Smooth muscle cell (in vitro differentiated cells): ENCODE measurements around the gene ZNF35. TPM values are rescaled to one million over a fixed set of nuclear protein-coding genes. Genes with fewer than 3 reads are reported as not detected.
"Not testable (repeated sequence)": the region's sequence is repeated elsewhere in the genome, so short reads cannot be mapped to it uniquely, and the experiment has no call there.

Source experiments
- DNase-seq: peaks from one replicate; lab custom pipeline; 2025; ENCODE audit not compliant: unreplicated experiment; lab: John Stamatoyannopoulos, UW
- H2AFZ ChIP-seq: fragments of 200-600 bp; sonication (generic); 2 replicates; pipeline ENCODE4 v1.6.0; 2016; ENCODE audit warnings: antibody characterized with exemption, low read depth, mild to moderate bottlenecking
- H3F3A ChIP-seq: fragments of 200-600 bp; sonication (generic); 2 replicates; pipeline ENCODE4 v1.6.0; 2017; ENCODE audit warnings: antibody characterized with exemption, low read depth
- H3K27ac ChIP-seq: fragments of 200-600 bp; sonication (generic); 2 replicates; pipeline ENCODE4 v1.5.1; 2016; ENCODE audit warnings: low read depth, mild to moderate bottlenecking
- H3K27me3 ChIP-seq: fragments of 200-600 bp; sonication (generic); 2 replicates; pipeline ENCODE4 v1.6.1; 2016; ENCODE audit warnings: low read depth, mild to moderate bottlenecking
- H3K36me3 ChIP-seq: fragments of 200-600 bp; sonication (generic); 2 replicates; pipeline ENCODE4 v1.5.1; 2016; ENCODE audit warnings: low read depth
- H3K4me1 ChIP-seq: fragments of 200-600 bp; sonication (generic); 2 replicates; pipeline ENCODE4 v1.5.1; 2016; ENCODE audit warnings: low read depth
- H3K4me2 ChIP-seq: fragments of 200-600 bp; sonication (generic); 2 replicates; pipeline ENCODE4 v1.6.0; 2016; ENCODE audit warnings: mild to moderate bottlenecking
- H3K4me3 ChIP-seq: fragments of 200-600 bp; sonication (generic); 2 replicates; pipeline ENCODE4 v1.5.1; 2016; ENCODE audit warnings: mild to moderate bottlenecking
- H3K79me2 ChIP-seq: fragments of 200-600 bp; sonication (generic); 2 replicates; pipeline ENCODE4 v1.6.0; 2016; ENCODE audit warnings: low read depth, mild to moderate bottlenecking
- H3K9ac ChIP-seq: fragments of 200-600 bp; sonication (generic); 2 replicates; pipeline ENCODE4 v1.6.0; 2016; ENCODE audit warnings: low read depth
- H3K9me3 ChIP-seq: fragments of 200-600 bp; sonication (generic); replicated peaks from 2 replicates; pipeline ENCODE4 v1.5.1; 2016; ENCODE audit warnings: low read depth
- H4K20me1 ChIP-seq: fragments of 200-600 bp; sonication (generic); 2 replicates; pipeline ENCODE4 v1.6.0; 2016; ENCODE audit warnings: low read depth
- CTCF ChIP-seq: fragments of 200-600 bp; sonication (generic); IDR thresholded peaks from 2 replicates; pipeline ENCODE4 v1.5.1; 2017; ENCODE audit warnings: borderline replicate concordance, mild to moderate bottlenecking, antibody characterized with exemption; ENCODE audit not compliant: insufficient read depth, poor library complexity, severe bottlenecking
- WGBS: methylation state at CpG from one replicate; pipeline ENCODE4 v1.1.7; 2016; ENCODE audit warnings: low lambda C conversion rate; 5-methylcytosine and 5-hydroxymethylcytosine counted together
- polyA plus RNA-seq: library from polyadenylated mRNA; unstranded; fragments of >200 nt; fragmentation: Nextera tagmentation; extraction: Ambion mirVana; gene quantifications from 2 replicates; pipeline ENCODE4 v1.2.1, GENCODE V29; 2016
- total RNA-seq: library from RNA; depleted of rRNA; stranded (reverse); fragments of >200 nt; gene quantifications from 2 replicates; pipeline ENCODE4 v1.2.3, GENCODE V29; 2014

Gene ZNF35
- total and polyA plus RNA-seq, 2 experiments from 2014 or later: 5.1 to 30.8 TPM

GRCh38 chr3:44665173-44665572 lies 16.6 kb downstream of the ZNF35 start:
- Histone ChIP-seq H3K4me2 (no peak overlapping the region), H3K9ac (no peak overlapping the region), H3K27ac (no peak overlapping the region), H3K79me2 (no peaks in the 10 kb centered on the region), H2AFZ (no peak overlapping the region), H3K4me3 (no peak overlapping the region), H3K27me3 (no peaks in the 10 kb centered on the region), H3K9me3 (peaks cover 7% of the 10 kb centered on the region), H3K36me3 (peaks cover 14% of the 10 kb centered on the region), H4K20me1 (no peaks in the 10 kb centered on the region), H3K4me1 (no peaks in the 10 kb centered on the region), H3F3A (no peaks in the 10 kb centered on the region)
- no peak for DNase-seq
- 95% methylated on average over 3 of the region's 3 CpGs for WGBS
- TF ChIP-seq CTCF: no peak

- WGBS: 97% methylated on average over 4 of the region's 4 CpGs
- H3K27ac ChIP-seq: no peak overlapping the region
- no peaks in the 10 kb centered on the region for H3K9me3 ChIP-seq
- no peak for TF ChIP-seq CTCF
- H3K27me3 ChIP-seq: no peaks in the 10 kb centered on the region
- H3K36me3 ChIP-seq: peaks cover 2% of the 10 kb centered on the region
- H3K79me2 ChIP-seq: no peaks in the 10 kb centered on the region
- no peaks in the 10 kb centered on the region for H3K4me1 ChIP-seq
- no peak for DNase-seq
- H2AFZ ChIP-seq: no peak overlapping the region
- no peak overlapping the region for H3K4me3 ChIP-seq
- no peak overlapping the region for H3K4me2 ChIP-seq
- no peak overlapping the region for H3K9ac ChIP-seq
- H3F3A ChIP-seq: no peaks in the 10 kb centered on the region
- no peaks in the 10 kb centered on the region for H4K20me1 ChIP-seq
Measured at GRCh38 chr3:44666346-44666745, 17.8 kb downstream of the ZNF35 start.

GRCh38 chr3:44669760-44670159 lies 21.2 kb downstream of the ZNF35 start:
- H3K79me2 ChIP-seq: no peaks in the 10 kb centered on the region

GRCh38 chr3:44673466-44673865 lies 24.9 kb downstream of the ZNF35 start:
- not testable (repeated sequence) for H2AFZ ChIP-seq, H3K79me2 ChIP-seq, H3K36me3 ChIP-seq, H3K4me1 ChIP-seq, H3K27ac ChIP-seq, H3F3A ChIP-seq, H3K9ac ChIP-seq, DNase-seq, H4K20me1 ChIP-seq, H3K27me3 ChIP-seq, H3K4me3 ChIP-seq, H3K4me2 ChIP-seq, H3K9me3 ChIP-seq
- 94% methylated on average over 8 of the region's 8 CpGs for WGBS

More at GRCh38 chr3:44669760-44670159, 21.2 kb downstream of the ZNF35 start:
- Histone ChIP-seq H3K4me2 (no peak overlapping the region), H3F3A (no peaks in the 10 kb centered on the region), H3K27ac (no peak overlapping the region), H3K4me3 (no peak overlapping the region), H2AFZ (no peak overlapping the region), H3K9me3 (no peaks in the 10 kb centered on the region), H3K4me1 (no peaks in the 10 kb centered on the region), H3K36me3 (no peaks in the 10 kb centered on the region), H3K9ac (no peak overlapping the region), H4K20me1 (no peaks in the 10 kb centered on the region), H3K27me3 (no peaks in the 10 kb centered on the region)
- no peak for DNase-seq
- 93% methylated on average over 4 of the region's 6 CpGs for WGBS
- no peak for TF ChIP-seq CTCF
